ENCODE results near the gene MYH14.
A peak's percentile ranks its signal among the peaks of the same experiment; 100 is the strongest.
"Not testable (repeated sequence)": the region's sequence is repeated elsewhere in the genome, so short reads cannot be mapped to it uniquely, and the experiment has no call there.

Gene MYH14

GRCh38 chr19:50320051-50320450 lies 116.6 kb downstream of the MYH14 start:
- no peak for DNase-seq (ENCODE audit: low spot score)

- DNase-seq (ENCODE audit: low spot score), result no peak
These were observed 117.2 kb downstream of the MYH14 start for GRCh38 chr19:50320596-50320995.

GRCh38 chr19:50321831-50322230 lies 118.4 kb downstream of the MYH14 start:
- DNase-seq (ENCODE audit: low spot score), result no peak

GRCh38 chr19:50322234-50322633 lies 118.8 kb downstream of the MYH14 start:
- DNase-seq (ENCODE audit: low spot score), result no peak

- no peak for DNase-seq (ENCODE audit: low spot score)
These were observed 119.7 kb downstream of the MYH14 start for GRCh38 chr19:50322931-50323781.

GRCh38 chr19:50323782-50324133 lies 120.3 kb downstream of the MYH14 start:
- no peak for DNase-seq (ENCODE audit: low spot score)

GRCh38 chr19:50324331-50324730 lies 120.9 kb downstream of the MYH14 start:
- no peak for DNase-seq (ENCODE audit: low spot score)

GRCh38 chr19:50325310-50326100 lies 122.1 kb downstream of the MYH14 start:
- DNase-seq (ENCODE audit: low spot score), result peak; percentile 97

- DNase-seq (ENCODE audit: low spot score), result no peak
These were observed 122.8 kb downstream of the MYH14 start for GRCh38 chr19:50326101-50326664.

- no peak for DNase-seq (ENCODE audit: low spot score)
These were observed 123.6 kb downstream of the MYH14 start for GRCh38 chr19:50327013-50327412.

- DNase-seq (ENCODE audit: low spot score), result no peak
These were observed 124.2 kb downstream of the MYH14 start for GRCh38 chr19:50327461-50328223.

GRCh38 chr19:50328224-50328872 lies 124.9 kb downstream of the MYH14 start:
- no peak for DNase-seq (ENCODE audit: low spot score)

GRCh38 chr19:50328873-50329145 lies 125.4 kb downstream of the MYH14 start:
- DNase-seq (ENCODE audit: low spot score), result no peak

GRCh38 chr19:50329146-50329925 lies 125.9 kb downstream of the MYH14 start, which contains the start of gene KCNC3:
Gene KCNC3 (minus strand): TSS chr19:50329377. CDS start chr19:50329082, 295 bp downstream.
- DNase-seq (ENCODE audit: low spot score), result peak; percentile 78

- not testable (repeated sequence) for DNase-seq (ENCODE audit: low spot score)
These were observed 126.5 kb downstream of the MYH14 start for GRCh38 chr19:50329926-50330294.

GRCh38 chr19:50330365-50331078 lies 127.1 kb downstream of the MYH14 start:
- DNase-seq (ENCODE audit: low spot score), result no peak

GRCh38 chr19:50331221-50331993 lies 128.0 kb downstream of the MYH14 start:
- no peak for DNase-seq (ENCODE audit: low spot score)

- no peak for DNase-seq (ENCODE audit: low spot score)
These were observed 128.5 kb downstream of the MYH14 start for GRCh38 chr19:50331994-50332243.

- no peak for DNase-seq (ENCODE audit: low spot score)
These were observed 129.0 kb downstream of the MYH14 start for GRCh38 chr19:50332244-50333038.

All from hepatic stellate cell (primary cell).